ENCODE data around the gene EGFL7. TPM values are rescaled to one million over a fixed set of nuclear protein-coding genes. Genes with fewer than 3 reads are reported as not detected.

Gene EGFL7
- total RNA-seq, 1 experiment from 2014 or later, result 38.0 TPM

GRCh38 chr9:136683173-136683745 is 20.5 kb downstream of the EGFL7 start:
- Histone ChIP-seq H3K4me2 (ENCODE audit: insufficient read depth, insufficient read length, low read length) (no peak overlapping the region), H4K8ac (replicated peaks; ENCODE audit: insufficient read length, low read depth, low read length) (no peak overlapping the region), H3K4me1 (ENCODE audit: insufficient read depth, low read length) (no peaks in the 10 kb centered on the region; the same call in 1 of the 2 replicates), H2BK20ac (ENCODE audit: low read depth, low read length, poor library complexity, severe bottlenecking) (no peak overlapping the region), H2BK5ac (ENCODE audit: insufficient read length, low read length) (no peak overlapping the region), H2AFZ (ENCODE audit: low read length) (no peak overlapping the region), H3K4ac (ENCODE audit: low read depth, low read length) (no peak overlapping the region), H2BK15ac (ENCODE audit: low read depth, low read length) (no peak overlapping the region), H2AK5ac (ENCODE audit: insufficient read length, low read length) (no peak overlapping the region), H4K5ac (ENCODE audit: insufficient read length, low read depth, low read length) (no peak overlapping the region), H2BK120ac (ENCODE audit: low read depth, low read length, poor library complexity, severe bottlenecking) (no peak overlapping the region), H3K23me2 (ENCODE audit: insufficient read length, low read depth, low read length, poor library complexity, severe bottlenecking) (peaks cover 9% of the 10 kb centered on the region), H3K9me3 (ENCODE audit: control insufficient read depth, low read depth, low read length) (no peaks in the 10 kb centered on the region), H3K14ac (ENCODE audit: insufficient read depth, low read length) (no peak overlapping the region), H3T11ph (ENCODE audit: low read length) (no peak overlapping the region), H3K27ac (ENCODE audit: insufficient read length, low read depth, low read length) (no peak overlapping the region), H3K9ac (ENCODE audit: extremely low read depth, insufficient read length, low read length) (no peak overlapping the region), H3K56ac (ENCODE audit: insufficient read length, low read depth, low read length) (no peak overlapping the region), H3K79me1 (ENCODE audit: insufficient read depth, low read depth, low read length, poor library complexity, severe bottlenecking) (peaks cover 4% of the 10 kb centered on the region), H4K20me1 (ENCODE audit: control insufficient read depth, insufficient read depth, insufficient read length) (no peaks in the 10 kb centered on the region), H3K23ac (ENCODE audit: insufficient read length, low read depth, low read length) (no peak overlapping the region), H3K79me2 (ENCODE audit: insufficient read depth, low read length) (no peaks in the 10 kb centered on the region; the same call in 1 of the 2 replicates), H3K18ac (ENCODE audit: insufficient read length, low read depth, low read length) (no peak overlapping the region), H2BK12ac (ENCODE audit: insufficient read length, low read depth, low read length) (no peak overlapping the region), H4K91ac (ENCODE audit: insufficient read length, low read depth, low read length) (no peak overlapping the region), H3K27me3 (ENCODE audit: insufficient read depth, low read length) (no peaks in the 10 kb centered on the region)
- no CpG with 5 or more reads among the region's 16 CpGs for WGBS (ENCODE audit: extremely low coverage, insufficient read length, low lambda C conversion rate)
- no peak overlapping the region for H3K27ac Mint-ChIP-seq
- no peaks in the 10 kb centered on the region for H3K9me3 Mint-ChIP-seq
- peaks cover 2 to 15% of the 10 kb centered on the region in 2 experiments for H3K4me1 Mint-ChIP-seq
- H3K36me3 Mint-ChIP-seq (ENCODE audit: insufficient read depth in 1 of 3, low read depth in 3 of 3), result no peaks in the 10 kb centered on the region
- H3K4me3 Mint-ChIP-seq, result no peak overlapping the region
- TF ChIP-seq, protein P1, sequence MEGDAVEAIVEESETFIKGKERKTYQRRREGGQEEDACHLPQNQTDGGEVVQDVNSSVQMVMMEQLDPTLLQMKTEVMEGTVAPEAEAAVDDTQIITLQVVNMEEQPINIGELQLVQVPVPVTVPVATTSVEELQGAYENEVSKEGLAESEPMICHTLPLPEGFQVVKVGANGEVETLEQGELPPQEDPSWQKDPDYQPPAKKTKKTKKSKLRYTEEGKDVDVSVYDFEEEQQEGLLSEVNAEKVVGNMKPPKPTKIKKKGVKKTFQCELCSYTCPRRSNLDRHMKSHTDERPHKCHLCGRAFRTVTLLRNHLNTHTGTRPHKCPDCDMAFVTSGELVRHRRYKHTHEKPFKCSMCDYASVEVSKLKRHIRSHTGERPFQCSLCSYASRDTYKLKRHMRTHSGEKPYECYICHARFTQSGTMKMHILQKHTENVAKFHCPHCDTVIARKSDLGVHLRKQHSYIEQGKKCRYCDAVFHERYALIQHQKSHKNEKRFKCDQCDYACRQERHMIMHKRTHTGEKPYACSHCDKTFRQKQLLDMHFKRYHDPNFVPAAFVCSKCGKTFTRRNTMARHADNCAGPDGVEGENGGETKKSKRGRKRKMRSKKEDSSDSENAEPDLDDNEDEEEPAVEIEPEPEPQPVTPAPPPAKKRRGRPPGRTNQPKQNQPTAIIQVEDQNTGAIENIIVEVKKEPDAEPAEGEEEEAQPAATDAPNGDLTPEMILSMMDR (conservative IDR thresholded peaks at IDR 0.05), result no peak
- DNase-seq, result no peak
- H3K27me3 Mint-ChIP-seq (ENCODE audit: low read depth), result peaks cover 7% of the 10 kb centered on the region

Data from H9 (cell line).